ENCODE results near the gene ANKRD13D.

DNA sequence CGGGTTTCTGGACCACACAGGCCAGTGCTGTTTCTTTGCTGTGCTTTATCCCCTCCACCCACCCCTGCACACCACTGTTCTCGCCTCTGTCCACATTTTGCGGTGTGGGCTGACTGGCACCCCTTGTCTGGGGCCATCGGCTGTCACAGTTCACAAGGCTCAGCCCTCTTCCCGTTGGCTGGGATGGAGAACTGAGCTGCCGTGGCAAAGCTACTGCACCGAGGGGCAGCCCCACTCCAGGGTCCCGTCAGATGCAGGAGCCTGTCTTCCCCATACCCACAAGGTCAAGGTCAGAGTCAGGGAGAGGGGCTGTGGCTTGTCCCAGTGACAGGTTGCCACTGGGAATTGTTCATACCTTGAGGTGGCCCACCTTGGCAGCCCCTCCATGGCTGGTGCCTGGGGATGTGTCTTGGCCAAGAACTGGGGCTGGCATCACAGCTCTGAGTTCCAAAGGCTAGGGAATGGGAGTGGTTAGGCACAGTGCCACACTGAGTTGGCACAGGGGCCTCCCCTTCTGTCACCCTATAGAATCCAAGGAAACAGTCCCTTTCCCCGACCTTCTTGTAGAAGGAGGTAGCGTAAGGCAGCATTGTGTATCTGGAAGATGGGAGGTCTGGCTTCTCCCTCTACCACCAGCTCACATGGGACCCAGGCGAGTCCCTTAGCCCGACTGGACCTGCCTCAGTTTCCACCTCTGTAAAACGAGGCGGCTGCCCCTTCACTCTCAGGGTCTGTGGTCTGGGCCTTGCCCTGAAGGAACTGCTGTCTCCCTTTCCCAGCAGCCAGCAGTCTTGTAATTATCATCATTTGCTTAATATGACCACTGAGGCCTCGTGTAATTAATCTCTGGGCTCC is 19.5 kb upstream of the ANKRD13D start:
- TF ChIP-seq CTCF (IDR thresholded peaks at IDR 0.05) (no peak), POLR2A (IDR thresholded peaks at IDR 0.05) (no peak), EP300 (IDR thresholded peaks at IDR 0.05) (no peak)

Measured in tibial nerve (tissue), 4 donors.